Lung (tissue), 12 donors: ENCODE results near the gene DNAH5. TPM values are rescaled to one million over a fixed set of nuclear protein-coding genes. Genes with fewer than 3 reads are reported as not detected.

Experiments used
- ATAC-seq: fragments of 200-7000 bp; cut with Tn5 transposase; one replicate; pipeline ENCODE4 v1.9.1; 2020; ENCODE audit warnings: moderate number of reproducible peaks; ENCODE audit not compliant: insufficient read depth, low FRiP score
- DNase-seq, 3 donors: peaks; one replicate each; pipeline ENCODE4 v3.0.0-alpha.2; 2013 to 2017
- H3K27ac ChIP-seq, 2 donors: one replicate each; pipeline ENCODE4 v1.5.1; 2013; ENCODE audit warnings: mild to moderate bottlenecking in 2 of 2, moderate library complexity in 2 of 2, control low read depth in 1 of 2, inconsistent platforms in 1 of 2, low read depth in 1 of 2, low read length in 1 of 2
- H3K27me3 ChIP-seq, 3 donors: one replicate each; pipeline ENCODE4 v1.5.1; 2013; ENCODE audit warnings: low read length in 2 of 3; ENCODE audit not compliant: control insufficient read depth in 3 of 3, insufficient read depth in 3 of 3
- H3K36me3 ChIP-seq, 4 donors: one replicate each; pipeline ENCODE4 v1.5.1; 2013; ENCODE audit warnings: low read length in 4 of 4, mild to moderate bottlenecking in 1 of 4, moderate library complexity in 1 of 4; ENCODE audit not compliant: control insufficient read depth in 4 of 4, insufficient read depth in 4 of 4
- H3K4me1 ChIP-seq, 5 donors: one replicate each; pipeline ENCODE4 v1.5.1; 2013; ENCODE audit warnings: low read length in 5 of 5, mild to moderate bottlenecking in 2 of 5, moderate library complexity in 1 of 5; ENCODE audit not compliant: control insufficient read depth in 5 of 5, insufficient read depth in 5 of 5
- H3K4me3 ChIP-seq: one replicate; pipeline ENCODE4 v1.5.1; 2013; ENCODE audit warnings: mild to moderate bottlenecking, control low read depth, moderate library complexity
- H3K9ac ChIP-seq, 2 donors: one replicate each; pipeline ENCODE4 v1.5.1; 2013; ENCODE audit warnings: low read length in 2 of 2, control low read depth in 1 of 2; ENCODE audit not compliant: insufficient read depth in 1 of 2
- H3K9me3 ChIP-seq, 4 donors: one replicate each; pipeline ENCODE4 v1.5.1; 2013; ENCODE audit warnings: low read length in 3 of 4, mild to moderate bottlenecking in 1 of 4, moderate library complexity in 1 of 4; ENCODE audit not compliant: control insufficient read depth in 4 of 4, insufficient read depth in 3 of 4
- WGBS, 2 donors: extraction: QIAGEN DNeasy Blood & Tissue Kit; methylation state at CpG; one replicate each; pipeline ENCODE4 v1.1.7; 2013; 5-methylcytosine and 5-hydroxymethylcytosine counted together
- polyA plus RNA-seq, 2 donors: library from polyadenylated mRNA; stranded (reverse); fragments of 200-250 nt; gene quantifications; one replicate each; pipeline ENCODE4 v1.2.1, GENCODE V29; 2013
- total RNA-seq, 2 donors: library from RNA; depleted of rRNA in 1 of 2; stranded (reverse); fragments of >200 nt in 1 of 2; gene quantifications; one replicate each; pipeline ENCODE4 v1.2.1, GENCODE V29; 2014 to 2021
- TF ChIP-seq, protein P1 (sequence below): IDR thresholded peaks from 2 replicates; pipeline ENCODE4 v1.5.1; 2012; ENCODE audit warnings: mild to moderate bottlenecking; ENCODE audit errors: control extremely low read depth, extremely low read depth
- donor health status: control.
- donor health status: control.
- donor health status: Bipolar disorder and iron deficiency.
- donor health status: healthy.
- donor health status: DM: yes; HTN: yes; CAD: no.

DNAH5 gene
- total and polyA plus RNA-seq, 4 donors, result 2.7 to 29.7 (median 16.2) TPM

DNA sequence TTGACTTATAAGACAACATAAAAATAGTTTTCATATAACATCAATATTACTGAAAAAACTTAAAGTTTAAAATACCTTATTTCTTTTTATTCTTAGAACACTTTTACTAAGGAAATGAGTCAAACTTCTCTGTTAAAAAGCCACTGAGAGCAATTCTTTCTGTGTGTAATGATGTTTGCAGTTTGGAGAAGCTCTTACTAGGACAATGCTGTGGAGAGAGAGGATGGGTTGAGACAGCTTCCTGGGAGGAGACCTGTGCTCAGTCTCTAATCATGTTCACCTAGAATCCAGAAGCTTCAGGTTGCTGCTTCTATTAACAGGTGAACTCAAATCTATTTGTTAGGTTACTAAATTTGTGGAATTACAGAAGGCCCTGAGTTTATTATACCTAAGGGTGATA lies 198.5 kb downstream of the DNAH5 start:
- H3K4me3 ChIP-seq, result no peak overlapping the region
- H3K27ac ChIP-seq, result no peak overlapping the region
- peaks cover 0 to 3% (median 1%) of the 10 kb centered on the region in 4 donors for H3K9me3 ChIP-seq
- H3K9ac ChIP-seq, result no peak overlapping the region
- H3K4me1 ChIP-seq, result no peaks in the 10 kb centered on the region
- ATAC-seq (no peak), DNase-seq (no peak)
- no peaks in the 10 kb centered on the region for H3K27me3 ChIP-seq
- no peaks in the 10 kb centered on the region for H3K36me3 ChIP-seq
- TF ChIP-seq, protein P1, sequence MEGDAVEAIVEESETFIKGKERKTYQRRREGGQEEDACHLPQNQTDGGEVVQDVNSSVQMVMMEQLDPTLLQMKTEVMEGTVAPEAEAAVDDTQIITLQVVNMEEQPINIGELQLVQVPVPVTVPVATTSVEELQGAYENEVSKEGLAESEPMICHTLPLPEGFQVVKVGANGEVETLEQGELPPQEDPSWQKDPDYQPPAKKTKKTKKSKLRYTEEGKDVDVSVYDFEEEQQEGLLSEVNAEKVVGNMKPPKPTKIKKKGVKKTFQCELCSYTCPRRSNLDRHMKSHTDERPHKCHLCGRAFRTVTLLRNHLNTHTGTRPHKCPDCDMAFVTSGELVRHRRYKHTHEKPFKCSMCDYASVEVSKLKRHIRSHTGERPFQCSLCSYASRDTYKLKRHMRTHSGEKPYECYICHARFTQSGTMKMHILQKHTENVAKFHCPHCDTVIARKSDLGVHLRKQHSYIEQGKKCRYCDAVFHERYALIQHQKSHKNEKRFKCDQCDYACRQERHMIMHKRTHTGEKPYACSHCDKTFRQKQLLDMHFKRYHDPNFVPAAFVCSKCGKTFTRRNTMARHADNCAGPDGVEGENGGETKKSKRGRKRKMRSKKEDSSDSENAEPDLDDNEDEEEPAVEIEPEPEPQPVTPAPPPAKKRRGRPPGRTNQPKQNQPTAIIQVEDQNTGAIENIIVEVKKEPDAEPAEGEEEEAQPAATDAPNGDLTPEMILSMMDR, result no peak

DNA sequence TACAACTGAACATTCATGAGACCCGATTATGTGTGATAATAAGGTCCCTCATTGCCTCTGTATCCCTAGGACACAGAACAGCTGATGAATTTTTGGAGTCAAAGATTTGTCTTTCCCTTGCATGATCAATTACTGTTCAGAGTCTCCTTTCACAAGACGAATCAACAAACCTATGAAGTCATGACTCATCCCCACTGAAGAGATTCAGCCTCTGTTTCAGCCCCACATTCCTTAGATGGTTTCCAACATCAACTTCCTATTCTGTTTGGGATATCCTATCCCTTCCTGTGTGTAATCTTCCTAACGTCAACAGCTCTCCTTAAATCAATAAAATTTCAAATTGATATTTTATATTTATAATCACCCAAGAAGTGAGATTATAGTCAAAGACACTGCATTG lies 199.0 kb downstream of the DNAH5 start:
- Histone ChIP-seq H3K4me3 (no peak overlapping the region), H3K27ac (no peak overlapping the region), H3K4me1 (no peaks in the 10 kb centered on the region), H3K9me3 (peaks cover 0 to 3% (median 1%) of the 10 kb centered on the region in 4 donors), H3K9ac (no peak overlapping the region), H3K27me3 (no peaks in the 10 kb centered on the region), H3K36me3 (no peaks in the 10 kb centered on the region)
- TF ChIP-seq, protein P1, result no peak
- 43 to 45% methylated on average over 3 of the region's 3 CpGs for WGBS, 2 donors
- DNase-seq, result no peak
- no peak for ATAC-seq

DNA sequence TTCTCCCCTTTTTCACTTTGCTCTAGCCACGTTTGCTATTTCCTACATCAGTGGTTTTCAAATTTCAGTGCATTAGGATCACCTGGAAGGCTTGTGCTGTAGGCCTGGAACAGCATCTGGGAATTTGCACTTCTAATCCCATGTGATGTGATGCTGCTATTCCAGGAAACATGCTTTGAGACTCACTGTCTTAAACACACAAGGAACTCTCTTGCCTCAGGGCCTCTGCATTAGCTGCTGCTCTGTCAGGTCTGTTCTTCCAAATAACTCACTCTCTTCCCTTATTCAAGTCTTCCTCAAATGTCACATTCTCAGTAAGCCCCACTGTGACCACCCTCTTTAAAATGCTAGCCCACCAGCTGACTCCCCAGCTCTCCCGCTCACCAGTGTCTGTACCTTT lies 204.0 kb downstream of the DNAH5 start:
- 58 to 65% methylated on average over 2 of the region's 2 CpGs for WGBS, 2 donors
- H3K4me1 ChIP-seq, result no peaks in the 10 kb centered on the region
- no peaks in the 10 kb centered on the region for H3K36me3 ChIP-seq

DNA sequence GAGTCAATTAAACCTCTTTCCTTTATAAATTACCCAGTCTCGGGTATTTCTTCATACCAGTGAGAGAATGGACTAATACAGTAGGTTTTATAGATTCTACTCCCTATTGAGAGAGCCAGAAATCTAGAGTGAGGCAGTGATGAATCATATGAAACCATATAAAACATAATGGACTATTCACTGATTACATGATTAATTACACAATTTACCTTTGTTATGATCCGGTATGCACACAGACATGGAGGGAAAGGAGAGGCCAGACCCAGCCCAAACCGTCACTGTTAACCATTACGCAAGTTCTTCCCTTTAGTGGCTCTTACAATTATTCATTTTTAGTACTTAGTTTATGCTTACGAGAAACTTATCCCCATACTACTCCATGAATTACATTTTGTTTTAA lies 205.0 kb downstream of the DNAH5 start:
- 84 to 89% methylated on average over 5 of the region's 5 CpGs for WGBS, 2 donors
- Histone ChIP-seq H3K4me3 (no peak overlapping the region), H3K27ac (no peak overlapping the region), H3K9me3 (peaks cover 0 to 3% (median under 1%) of the 10 kb centered on the region in 4 donors), H3K9ac (no peak overlapping the region), H3K4me1 (no peaks in the 10 kb centered on the region), H3K36me3 (no peaks in the 10 kb centered on the region), H3K27me3 (no peaks in the 10 kb centered on the region)
- no peak for ATAC-seq
- DNase-seq, result no peak
- TF ChIP-seq, protein P1, result no peak

More for the DNA sequence above, 204.0 kb downstream of the DNAH5 start:
- Histone ChIP-seq H3K9ac (no peak overlapping the region), H3K9me3 (no peaks in the 10 kb centered on the region), H3K27me3 (no peaks in the 10 kb centered on the region), H3K4me3 (no peak overlapping the region), H3K27ac (no peak overlapping the region)
- ATAC-seq, result no peak
- no peak for DNase-seq
- TF ChIP-seq, protein P1, result no peak
